ENCODE data around the gene SLC6A20.

SLC6A20 gene

GRCh38 chr3:45712434-45713110 lies 83.8 kb downstream of the SLC6A20 start:
- DNase-seq = no peak

DNA sequence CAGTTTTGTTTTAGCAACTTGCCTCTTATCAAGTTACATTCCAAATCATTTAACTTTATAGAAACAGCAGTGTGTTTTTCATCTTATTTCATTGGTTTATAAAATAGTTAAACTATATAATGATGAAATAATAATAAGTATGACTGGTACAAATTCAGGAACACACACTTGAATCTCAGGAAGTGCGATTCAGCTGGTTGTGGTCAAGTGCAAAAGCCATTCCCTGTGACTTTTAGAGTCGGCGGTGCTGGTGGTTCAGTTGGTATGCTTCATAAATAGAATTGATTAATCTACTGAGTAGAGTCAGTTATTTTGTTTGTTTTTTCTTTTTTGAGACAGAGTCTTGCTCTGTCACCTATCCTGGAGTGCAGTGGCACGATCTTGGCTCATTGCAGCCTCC lies 84.4 kb downstream of the SLC6A20 start:
- no peak for DNase-seq

GRCh38 chr3:45705839-45706808 lies 90.2 kb downstream of the SLC6A20 start:
- DNase-seq = no peak
